Liver (tissue), 3 donors: Measurements from ENCODE around the gene ENPP4.

Source experiments
- NR2F2 ChIP-seq: IDR thresholded peaks from 2 replicates; pipeline ENCODE4 v1.6.1; 2016; ENCODE audit warnings: antibody characterized with exemption
- YY1 ChIP-seq: IDR thresholded peaks from 2 replicates; pipeline ENCODE4 v1.6.1; 2016; ENCODE audit warnings: antibody characterized with exemption, mild to moderate bottlenecking
- TF ChIP-seq, protein P1 (sequence below): fragments of 150-350 bp; IDR thresholded peaks from 2 replicates; pipeline ENCODE4 v1.5.1; 2017; ENCODE audit warnings: improper control_type of control experiment, low read depth, low read length; ENCODE audit not compliant: missing input control
- donor health status: healthy.
- donor health status: healthy.

DNA sequence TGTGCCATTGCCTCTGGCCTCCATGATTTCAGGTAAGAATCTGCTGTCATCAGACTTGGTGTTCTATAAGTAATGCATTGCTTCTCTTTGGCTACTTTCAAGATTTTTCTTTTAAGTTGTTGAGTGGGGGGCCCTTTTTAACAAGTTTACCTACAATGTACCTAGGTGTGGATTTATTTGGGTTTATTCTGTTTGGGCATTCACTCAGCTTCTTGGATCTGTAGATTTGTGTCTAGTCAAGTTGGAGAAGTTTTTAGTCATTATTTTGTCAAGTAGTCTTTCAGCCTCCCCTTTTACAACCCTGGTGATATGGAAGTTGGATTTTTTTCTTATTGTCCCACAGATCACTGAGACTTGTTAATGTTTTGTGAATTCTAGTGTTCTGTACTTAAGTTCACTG, 26.9 kb downstream of the ENPP4 start:
- TF ChIP-seq, protein P1, sequence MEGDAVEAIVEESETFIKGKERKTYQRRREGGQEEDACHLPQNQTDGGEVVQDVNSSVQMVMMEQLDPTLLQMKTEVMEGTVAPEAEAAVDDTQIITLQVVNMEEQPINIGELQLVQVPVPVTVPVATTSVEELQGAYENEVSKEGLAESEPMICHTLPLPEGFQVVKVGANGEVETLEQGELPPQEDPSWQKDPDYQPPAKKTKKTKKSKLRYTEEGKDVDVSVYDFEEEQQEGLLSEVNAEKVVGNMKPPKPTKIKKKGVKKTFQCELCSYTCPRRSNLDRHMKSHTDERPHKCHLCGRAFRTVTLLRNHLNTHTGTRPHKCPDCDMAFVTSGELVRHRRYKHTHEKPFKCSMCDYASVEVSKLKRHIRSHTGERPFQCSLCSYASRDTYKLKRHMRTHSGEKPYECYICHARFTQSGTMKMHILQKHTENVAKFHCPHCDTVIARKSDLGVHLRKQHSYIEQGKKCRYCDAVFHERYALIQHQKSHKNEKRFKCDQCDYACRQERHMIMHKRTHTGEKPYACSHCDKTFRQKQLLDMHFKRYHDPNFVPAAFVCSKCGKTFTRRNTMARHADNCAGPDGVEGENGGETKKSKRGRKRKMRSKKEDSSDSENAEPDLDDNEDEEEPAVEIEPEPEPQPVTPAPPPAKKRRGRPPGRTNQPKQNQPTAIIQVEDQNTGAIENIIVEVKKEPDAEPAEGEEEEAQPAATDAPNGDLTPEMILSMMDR = no peak
- TF ChIP-seq YY1 = no peak
- TF ChIP-seq NR2F2 = no peak
